ENCODE results near the gene ZNF214.

Gene ZNF214

DNA sequence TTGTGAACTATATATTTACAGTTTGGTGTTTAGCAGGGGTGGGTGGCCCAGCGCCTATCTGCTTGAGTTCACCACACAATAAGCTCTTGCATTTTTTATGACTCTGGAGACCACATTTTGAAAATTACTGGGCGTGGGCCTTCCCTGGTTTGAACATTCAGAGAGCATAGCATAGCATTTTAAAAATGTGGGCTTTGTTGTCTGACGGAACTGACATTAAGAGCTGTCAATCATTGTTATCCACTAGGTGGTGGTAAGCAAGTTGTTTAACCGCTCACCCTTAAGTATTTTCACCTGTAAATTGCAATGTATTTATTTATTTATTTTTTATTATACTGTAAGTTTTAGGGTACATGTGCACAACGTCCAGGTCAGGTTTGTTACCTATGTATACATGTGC lies 1.2 kb upstream of the ZNF214 start:
- TF ChIP-seq, protein P1, sequence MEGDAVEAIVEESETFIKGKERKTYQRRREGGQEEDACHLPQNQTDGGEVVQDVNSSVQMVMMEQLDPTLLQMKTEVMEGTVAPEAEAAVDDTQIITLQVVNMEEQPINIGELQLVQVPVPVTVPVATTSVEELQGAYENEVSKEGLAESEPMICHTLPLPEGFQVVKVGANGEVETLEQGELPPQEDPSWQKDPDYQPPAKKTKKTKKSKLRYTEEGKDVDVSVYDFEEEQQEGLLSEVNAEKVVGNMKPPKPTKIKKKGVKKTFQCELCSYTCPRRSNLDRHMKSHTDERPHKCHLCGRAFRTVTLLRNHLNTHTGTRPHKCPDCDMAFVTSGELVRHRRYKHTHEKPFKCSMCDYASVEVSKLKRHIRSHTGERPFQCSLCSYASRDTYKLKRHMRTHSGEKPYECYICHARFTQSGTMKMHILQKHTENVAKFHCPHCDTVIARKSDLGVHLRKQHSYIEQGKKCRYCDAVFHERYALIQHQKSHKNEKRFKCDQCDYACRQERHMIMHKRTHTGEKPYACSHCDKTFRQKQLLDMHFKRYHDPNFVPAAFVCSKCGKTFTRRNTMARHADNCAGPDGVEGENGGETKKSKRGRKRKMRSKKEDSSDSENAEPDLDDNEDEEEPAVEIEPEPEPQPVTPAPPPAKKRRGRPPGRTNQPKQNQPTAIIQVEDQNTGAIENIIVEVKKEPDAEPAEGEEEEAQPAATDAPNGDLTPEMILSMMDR (IDR thresholded peaks at IDR 0.05; ENCODE audit: low read depth, low read length, missing control alignments), result no peak
- in situ Hi-C loops (cut with HindIII; ENCODE audit: low sequenced_read_pairs), result no loop called here
- no peak overlapping the region for H3K4me3 ChIP-seq (ENCODE audit: low read depth, low read length)
- no peak for DNase-seq (ENCODE audit: low read depth)

DNA sequence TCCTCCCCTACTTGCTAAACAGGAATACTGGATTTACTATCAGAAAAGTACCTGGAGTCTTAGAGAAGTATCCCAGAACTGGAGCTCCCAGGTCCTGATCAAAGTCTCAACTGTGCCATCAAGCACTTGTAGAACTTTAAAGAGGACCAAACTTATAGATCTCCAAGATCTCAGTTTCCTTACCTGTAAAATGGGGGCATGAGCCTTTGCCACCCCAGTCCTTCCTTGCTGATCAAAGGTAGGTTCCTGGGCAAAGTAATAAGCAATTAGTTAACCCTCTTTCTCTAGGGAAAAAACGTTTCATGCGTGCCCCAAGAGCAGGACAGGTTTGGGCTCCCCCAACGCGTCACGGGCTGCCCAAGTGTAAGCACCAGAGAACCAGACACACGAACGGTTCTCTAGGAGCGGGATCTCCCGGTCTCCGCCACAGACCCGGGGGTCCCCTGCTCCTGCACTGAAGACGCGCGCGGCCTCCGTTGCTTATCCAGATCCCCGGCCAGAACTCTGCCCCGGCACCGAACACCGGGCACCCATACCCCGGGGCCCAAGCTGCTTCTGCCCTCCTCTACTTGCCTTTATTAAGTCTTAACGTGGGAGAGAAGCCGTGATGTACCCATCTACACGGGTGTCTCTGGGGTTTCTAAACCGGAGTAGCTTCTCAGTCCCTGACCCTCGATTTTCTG lies 505 bp downstream of the ZNF214 start:
- peak; percentile 1 for DNase-seq (ENCODE audit: low read depth)
- in situ Hi-C loops (cut with HindIII; ENCODE audit: low sequenced_read_pairs), result no loop called here
- TF ChIP-seq, protein P1 (IDR thresholded peaks at IDR 0.05; ENCODE audit: low read depth, low read length, missing control alignments), result no peak
- peak overlapping the region; percentile 74 for H3K4me3 ChIP-seq (ENCODE audit: low read depth, low read length)

DNA sequence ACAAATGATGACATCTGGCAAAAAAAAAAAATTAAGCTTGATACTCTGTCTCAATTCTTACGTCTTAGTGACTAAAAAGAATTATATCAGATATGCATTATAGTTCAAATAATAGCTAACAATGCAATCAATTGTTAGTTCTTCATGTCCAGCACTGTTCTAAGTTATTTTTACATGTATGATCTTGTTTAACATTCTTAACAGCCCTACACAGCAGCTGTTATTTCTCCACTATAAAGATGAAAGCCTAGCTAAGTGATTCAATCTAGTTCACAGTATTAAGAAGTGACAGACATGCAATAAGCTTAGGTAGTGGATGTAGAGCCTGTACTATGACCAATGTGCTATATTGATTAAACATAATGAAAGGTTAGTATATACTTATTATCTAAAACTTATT lies 4.1 kb downstream of the ZNF214 start:
- TF ChIP-seq, protein P1 (IDR thresholded peaks at IDR 0.05; ENCODE audit: low read depth, low read length, missing control alignments), result no peak
- no peak for DNase-seq (ENCODE audit: low read depth)
- in situ Hi-C loops (cut with HindIII; ENCODE audit: low sequenced_read_pairs), result no loop called here
- no peak overlapping the region for H3K4me3 ChIP-seq (ENCODE audit: low read depth, low read length)

DNA sequence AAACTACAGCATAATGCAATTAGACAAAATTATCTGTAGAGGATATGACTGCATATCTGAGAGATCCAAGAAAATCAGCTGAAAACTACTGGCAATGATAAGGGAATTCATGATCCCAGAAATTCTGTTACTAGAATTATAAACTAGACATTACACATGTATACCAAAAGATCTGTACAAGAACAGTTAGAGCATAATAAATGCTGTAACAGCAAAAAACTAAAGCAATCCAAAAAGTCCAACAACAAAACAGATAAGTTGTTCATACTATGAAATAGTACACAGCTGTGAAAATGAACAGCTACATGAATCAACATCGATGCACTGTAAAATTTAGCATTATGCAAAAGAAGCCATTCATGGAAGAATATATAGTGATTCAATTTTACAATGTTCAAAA lies 6.0 kb downstream of the ZNF214 start:
- TF ChIP-seq, protein P1 (IDR thresholded peaks at IDR 0.05; ENCODE audit: low read depth, low read length, missing control alignments), result no peak
- in situ Hi-C loops (cut with HindIII; ENCODE audit: low sequenced_read_pairs), result no loop called here
- H3K4me3 ChIP-seq (ENCODE audit: low read depth, low read length), result no peak overlapping the region
- no peak for DNase-seq (ENCODE audit: low read depth)

DNA sequence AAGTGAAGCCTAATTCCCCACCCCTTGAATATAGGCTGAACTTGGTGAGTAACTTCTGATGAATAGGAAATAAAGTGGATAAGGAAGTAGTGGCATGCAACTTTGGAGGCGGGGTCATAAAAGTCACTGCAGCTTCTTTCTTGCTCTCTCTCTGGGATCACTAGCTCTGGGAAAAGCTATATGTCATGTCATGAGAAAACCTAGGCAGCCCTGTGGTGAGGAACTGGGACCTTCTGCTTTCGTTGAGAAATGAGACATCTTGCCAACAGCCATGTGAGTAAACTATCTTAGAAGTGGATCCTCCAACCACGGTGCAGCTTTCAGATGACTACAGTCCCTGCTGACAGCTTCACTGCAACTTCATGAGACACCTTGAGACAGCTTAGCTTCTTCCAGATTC lies 15.7 kb downstream of the ZNF214 start:
- TF ChIP-seq, protein P1 (IDR thresholded peaks at IDR 0.05; ENCODE audit: low read depth, low read length, missing control alignments), result no peak
- no peak overlapping the region for H3K4me3 ChIP-seq (ENCODE audit: low read depth, low read length)
- in situ Hi-C loops (cut with HindIII; ENCODE audit: low sequenced_read_pairs), result no loop called here
- DNase-seq (ENCODE audit: low read depth), result no peak

DNA sequence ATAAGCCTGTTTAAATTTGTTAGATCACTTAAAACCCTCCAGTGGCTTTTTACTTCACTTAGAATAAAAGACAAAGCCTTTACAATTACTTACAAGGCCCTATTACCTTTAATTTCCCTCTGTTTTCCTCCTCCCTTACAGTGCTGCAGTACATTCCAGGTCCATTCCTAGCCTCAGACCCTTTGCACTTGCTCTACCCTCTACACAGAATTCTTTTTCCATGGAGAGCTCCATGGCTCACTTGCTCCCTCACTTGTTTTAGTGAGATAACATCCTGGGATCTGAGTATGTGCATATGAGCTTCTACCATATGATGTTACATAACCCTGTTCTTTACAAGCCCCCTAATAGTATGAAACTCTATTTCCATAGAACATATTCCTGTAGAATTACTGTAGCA lies 24.4 kb downstream of the ZNF214 start:
- TF ChIP-seq, protein P1 (IDR thresholded peaks at IDR 0.05; ENCODE audit: low read depth, low read length, missing control alignments), result no peak
- in situ Hi-C loops (cut with HindIII; ENCODE audit: low sequenced_read_pairs), result no loop called here
- H3K4me3 ChIP-seq (ENCODE audit: low read depth, low read length), result no peak overlapping the region
- no peak for DNase-seq (ENCODE audit: low read depth)
